HG02610 (cell line): ENCODE results near the gene RANBP3.
"Not testable (repeated sequence)": the region's sequence is repeated elsewhere in the genome, so short reads cannot be mapped to it uniquely, and the experiment has no call there.

Source experiments
- ATAC-seq: cut with Tn5 transposase; IDR thresholded peaks from one replicate; pipeline ENCODE4 v1.9.1; 2021; ENCODE audit warnings: mild to moderate bottlenecking, moderate library complexity; ENCODE audit not compliant: unreplicated experiment

Gene RANBP3

GRCh38 chr19:5988517-5989387 is 10.8 kb upstream of the RANBP3 start:
- no peak for ATAC-seq

GRCh38 chr19:5987077-5987818 is 9.3 kb upstream of the RANBP3 start:
- no peak for ATAC-seq

GRCh38 chr19:5985837-5986236 is 7.9 kb upstream of the RANBP3 start:
- ATAC-seq, result not testable (repeated sequence)

- no peak for ATAC-seq
These were observed 7.3 kb upstream of the RANBP3 start for GRCh38 chr19:5985098-5985783.

GRCh38 chr19:5984600-5984999 is 6.7 kb upstream of the RANBP3 start:
- ATAC-seq, result no peak

GRCh38 chr19:5983367-5983955 is 5.5 kb upstream of the RANBP3 start:
- ATAC-seq, result no peak

- no peak for ATAC-seq
These were observed 939 bp upstream of the RANBP3 start for GRCh38 chr19:5978606-5979552.

GRCh38 chr19:5977222-5977784 is 637 bp downstream of the RANBP3 start:
- peak; percentile 3 for ATAC-seq

- no peak for ATAC-seq
These were observed 1.2 kb downstream of the RANBP3 start for GRCh38 chr19:5976768-5977167.

GRCh38 chr19:5975388-5975728 is 2.6 kb downstream of the RANBP3 start:
- ATAC-seq, result no peak

GRCh38 chr19:5974721-5975387 is 3.1 kb downstream of the RANBP3 start:
- ATAC-seq, result no peak

- ATAC-seq, result no peak
These were observed 3.9 kb downstream of the RANBP3 start for GRCh38 chr19:5973867-5974635.

- ATAC-seq, result no peak
These were observed 4.6 kb downstream of the RANBP3 start for GRCh38 chr19:5973376-5973775.

GRCh38 chr19:5972355-5972731 is 5.6 kb downstream of the RANBP3 start:
- ATAC-seq, result no peak

- no peak for ATAC-seq
These were observed 6.1 kb downstream of the RANBP3 start for GRCh38 chr19:5971714-5972354.

GRCh38 chr19:5969476-5969875 is 8.5 kb downstream of the RANBP3 start:
- ATAC-seq, result no peak

GRCh38 chr19:5968431-5969373 is 9.2 kb downstream of the RANBP3 start:
- ATAC-seq, result no peak
